ENCODE data around the gene CPS1.

Gene CPS1

GRCh38 chr2:210556329-210556980 is at the start of gene CPS1:
CPS1 (plus strand) TSS chr2:210556599; CDS start chr2:210556734, 135 bp downstream.
- no peak for DNase-seq

GRCh38 chr2:210515911-210516310 is 40.5 kb upstream of the CPS1 start:
- no peak for DNase-seq

GRCh38 chr2:210517264-210517663 is 39.1 kb upstream of the CPS1 start:
- no peak for DNase-seq

GRCh38 chr2:210519594-210519993 is 36.8 kb upstream of the CPS1 start:
- no peak for DNase-seq

DNA sequence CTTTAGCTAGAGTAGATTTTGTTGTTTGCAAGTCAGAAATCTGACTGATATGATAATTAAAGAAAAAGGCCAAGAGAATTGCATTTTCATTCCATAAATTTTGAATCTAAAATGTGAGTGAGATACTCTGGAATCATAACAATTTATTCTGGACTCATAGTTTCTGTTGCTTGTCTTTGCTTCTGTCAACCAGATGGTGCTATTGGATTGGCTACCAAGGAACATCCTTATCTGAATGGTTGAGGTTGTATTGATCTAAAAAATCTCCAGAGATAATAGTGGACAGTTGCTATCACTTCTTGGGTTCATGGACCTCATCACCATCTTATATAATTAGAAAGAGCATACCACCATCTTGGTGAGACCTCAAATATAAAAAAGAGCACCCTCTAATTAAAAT is 34.0 kb upstream of the CPS1 start:
- no peak for DNase-seq

- DNase-seq = no peak
Measured at GRCh38 chr2:210523650-210524289, 32.6 kb upstream of the CPS1 start.

DNA sequence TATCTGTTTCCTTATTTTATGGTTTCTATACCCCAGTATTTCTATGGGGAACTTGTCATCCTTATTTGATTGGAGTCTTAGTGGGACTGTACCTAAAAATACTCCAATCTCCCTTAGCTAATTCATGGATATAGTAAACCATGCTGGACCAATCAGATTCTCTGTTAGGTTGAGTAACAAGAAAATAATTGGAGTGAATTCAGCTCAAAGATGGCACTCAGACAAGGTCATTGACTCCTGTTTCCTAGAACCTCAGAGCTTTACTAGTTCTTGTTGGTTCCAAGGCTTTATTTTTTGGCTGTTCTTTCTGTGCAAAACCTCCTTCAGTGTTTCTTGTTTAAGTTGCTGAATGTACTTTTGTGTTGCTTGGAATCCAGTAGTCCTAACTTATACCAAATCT is 31.9 kb upstream of the CPS1 start:
- DNase-seq = no peak

DNA sequence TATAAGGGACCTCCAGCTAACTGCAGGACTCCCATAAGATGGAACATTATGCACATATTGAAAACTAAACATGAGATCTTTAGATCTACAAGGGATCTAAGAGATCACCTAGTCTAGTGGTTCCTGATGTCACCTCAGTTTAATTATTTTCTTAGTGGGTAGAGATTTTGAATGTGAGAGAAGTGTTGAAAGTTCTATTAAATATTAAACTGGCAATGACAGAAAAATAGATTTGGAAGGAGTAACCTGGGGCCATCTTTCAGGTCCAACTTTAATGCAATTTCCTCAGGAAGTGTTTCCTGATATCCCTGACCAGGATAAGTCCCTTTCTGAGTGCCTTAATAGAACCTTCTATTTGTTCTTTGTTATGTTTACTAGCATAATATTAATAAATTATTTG is 29.1 kb upstream of the CPS1 start:
- DNase-seq = no peak

DNA sequence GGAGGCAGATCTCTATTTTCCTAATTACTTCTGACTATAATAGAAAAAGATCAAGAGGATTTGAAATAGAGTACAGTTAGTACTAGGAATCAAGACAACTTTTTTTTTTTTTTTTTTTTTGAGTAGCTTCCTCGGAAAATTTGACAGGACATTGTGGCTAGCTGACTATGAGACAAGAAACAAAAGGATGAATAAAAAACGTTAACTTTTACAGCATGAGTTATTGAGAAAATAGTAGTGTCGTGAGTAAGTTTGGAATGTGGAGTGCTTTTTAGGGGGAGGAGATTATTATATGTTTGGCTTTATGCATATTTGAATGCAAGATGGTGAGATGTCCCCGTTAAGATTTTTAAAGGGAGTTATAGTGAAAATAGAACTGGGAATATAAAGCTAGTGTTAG is 27.7 kb upstream of the CPS1 start:
- no peak for DNase-seq

DNA sequence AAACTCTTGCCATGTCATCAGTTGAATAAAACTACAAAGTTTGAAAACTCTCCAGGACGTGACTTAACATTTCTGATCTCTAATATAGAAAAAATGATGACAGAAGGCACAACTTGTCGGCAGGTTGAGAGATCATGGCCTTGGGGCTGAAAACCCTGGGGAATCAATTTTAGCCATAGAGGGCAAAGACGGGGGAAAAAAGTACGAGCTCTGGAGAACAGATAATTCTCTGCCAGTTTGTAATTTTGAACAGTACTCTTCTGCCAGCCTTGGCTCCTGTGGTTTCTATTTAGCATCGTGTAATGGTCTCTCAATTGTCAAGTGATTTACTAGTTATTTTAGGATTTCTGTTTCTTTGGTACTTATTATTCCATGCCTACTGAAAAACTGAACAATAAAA is 25.3 kb upstream of the CPS1 start:
- DNase-seq = no peak

DNA sequence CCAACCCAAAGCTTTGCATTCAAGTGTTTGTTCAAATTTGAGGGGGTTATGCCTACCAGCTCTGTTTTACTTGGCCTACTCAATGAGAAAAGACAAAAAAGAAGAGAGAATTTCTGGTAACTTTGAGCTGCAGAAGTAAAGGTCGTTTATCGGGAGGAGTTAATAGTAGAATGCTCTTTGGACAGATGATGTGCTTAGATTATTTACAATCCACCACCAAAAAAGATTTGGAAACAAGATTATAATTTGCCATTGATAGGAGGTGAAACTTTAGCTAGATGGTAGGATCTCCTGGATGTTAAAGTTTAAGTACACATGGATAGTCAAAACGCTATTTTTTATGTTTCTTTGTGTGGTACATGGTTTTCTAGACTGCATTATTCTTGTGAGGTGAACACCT is 24.9 kb upstream of the CPS1 start:
- no peak for DNase-seq

GRCh38 chr2:210533389-210533788 is 23.0 kb upstream of the CPS1 start:
- DNase-seq = no peak

DNA sequence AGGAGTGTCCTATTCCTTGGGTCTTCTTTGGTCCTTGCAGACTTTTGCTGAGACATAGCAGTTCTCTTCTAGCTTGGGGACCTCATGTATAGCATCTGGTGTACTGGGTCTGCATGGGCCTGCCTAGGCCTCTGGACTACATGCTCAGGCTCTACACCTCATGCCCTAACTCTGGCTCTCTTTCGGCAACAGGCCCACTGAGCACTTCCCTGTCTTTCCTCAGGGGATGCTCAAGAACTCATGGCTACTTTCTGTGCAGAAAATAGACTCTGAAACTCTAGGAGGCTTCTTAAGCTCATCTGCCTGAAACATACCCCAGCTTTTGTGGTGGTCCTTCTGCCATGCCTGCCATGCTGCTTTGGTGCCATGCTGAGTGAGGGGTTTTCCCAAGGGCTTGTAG is 21.5 kb upstream of the CPS1 start:
- no peak for DNase-seq

- DNase-seq = no peak
Measured at GRCh38 chr2:210536973-210537650, 19.3 kb upstream of the CPS1 start.

GRCh38 chr2:210539035-210539434 is 17.4 kb upstream of the CPS1 start:
- no peak for DNase-seq

GRCh38 chr2:210539578-210540416 is 16.6 kb upstream of the CPS1 start:
- no peak for DNase-seq

- no peak for DNase-seq
Measured at GRCh38 chr2:210540471-210540870, 15.9 kb upstream of the CPS1 start.

DNA sequence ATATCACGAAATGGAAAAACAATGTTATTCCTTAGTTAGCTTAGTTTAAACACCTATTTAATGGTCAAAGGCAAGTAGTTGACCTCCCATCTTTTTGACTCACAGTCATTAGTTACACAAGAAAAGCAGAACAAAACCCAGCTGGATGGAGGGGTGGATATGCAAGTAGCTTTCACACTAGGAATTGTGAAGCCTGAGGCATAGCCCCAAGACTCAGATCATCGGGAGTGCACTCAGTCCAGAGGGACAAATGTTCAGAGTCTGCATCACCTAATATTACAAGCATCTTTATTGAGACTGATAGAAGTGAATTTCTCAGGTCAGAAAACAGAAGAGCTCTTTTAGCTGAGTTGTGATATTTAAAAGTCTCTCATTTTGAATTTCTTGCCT is 15.5 kb upstream of the CPS1 start:
- DNase-seq = no peak

DNA sequence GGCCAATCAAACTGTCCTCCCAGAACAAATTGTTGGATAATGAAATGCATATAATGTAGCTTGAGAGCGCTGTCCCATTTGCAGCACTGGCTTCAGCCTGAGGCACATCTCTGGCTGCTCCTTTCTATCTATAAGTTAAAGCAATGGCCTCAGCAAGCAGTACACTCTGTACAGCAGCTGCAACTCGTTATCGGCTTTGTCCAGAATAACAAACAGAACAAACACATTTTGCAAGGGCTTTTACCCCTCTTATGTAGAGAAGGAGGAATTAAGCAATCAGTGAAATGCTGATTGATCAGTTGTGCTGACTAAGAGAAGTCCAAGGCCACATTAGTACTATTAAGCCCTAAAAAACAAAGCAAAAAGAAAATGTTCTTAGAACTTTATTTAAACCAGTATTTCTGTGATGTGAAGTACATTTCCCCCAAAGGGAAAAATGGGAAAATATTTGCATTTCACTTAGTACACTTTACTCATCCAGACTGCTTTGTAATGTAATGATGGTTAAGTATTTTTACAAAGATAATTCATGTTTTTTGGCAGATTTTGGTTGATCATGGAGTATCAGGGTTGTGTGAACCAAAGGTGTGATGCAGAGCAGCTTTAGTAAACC is 15.0 kb upstream of the CPS1 start:
- DNase-seq = no peak

DNA sequence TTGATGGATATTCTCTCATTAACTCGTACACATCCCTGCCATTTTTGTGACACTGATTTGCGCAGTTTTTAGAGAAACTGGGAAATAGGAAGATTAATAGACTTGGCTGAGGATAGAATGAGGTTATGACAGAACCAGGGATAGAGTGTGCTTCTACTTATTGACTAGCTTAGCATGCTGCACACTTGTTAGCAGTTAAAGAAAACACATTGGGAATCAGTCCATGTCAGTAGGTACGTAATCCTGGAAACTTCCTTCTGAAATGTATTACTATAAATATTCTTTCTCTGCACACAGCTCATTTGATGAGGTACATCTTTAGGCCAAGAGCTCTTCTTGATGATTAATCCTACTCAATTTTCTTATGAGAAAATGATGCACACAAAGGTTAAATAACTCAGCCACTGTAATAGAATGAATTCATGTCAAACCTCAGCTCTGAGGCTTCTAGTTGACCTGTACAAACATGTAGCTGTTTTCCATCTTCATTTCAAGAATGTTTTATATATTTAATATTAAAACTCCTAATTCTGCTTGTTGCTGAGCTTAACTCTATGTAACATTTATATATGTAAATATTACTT is 12.3 kb upstream of the CPS1 start:
- DNase-seq = no peak

DNA sequence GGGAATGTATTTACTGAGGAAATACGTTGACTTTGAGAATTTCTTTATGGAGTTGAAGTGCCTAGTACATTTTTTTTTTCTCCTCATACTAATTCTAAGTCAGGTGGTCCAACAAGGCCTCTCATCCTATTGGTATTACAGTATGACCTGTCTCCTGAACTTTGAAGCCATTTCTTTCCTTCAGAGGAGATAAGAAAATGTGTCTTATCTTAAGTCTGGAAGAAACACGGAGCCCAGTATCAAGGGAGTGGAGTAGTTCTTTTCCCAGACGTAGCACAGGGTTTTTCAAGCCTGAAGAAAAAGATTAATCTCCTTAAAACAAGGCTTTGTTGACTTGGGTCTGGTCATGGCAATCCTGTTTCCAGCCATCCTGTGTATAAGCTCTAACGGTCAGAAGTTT is 11.6 kb upstream of the CPS1 start:
- no peak for DNase-seq

DNA sequence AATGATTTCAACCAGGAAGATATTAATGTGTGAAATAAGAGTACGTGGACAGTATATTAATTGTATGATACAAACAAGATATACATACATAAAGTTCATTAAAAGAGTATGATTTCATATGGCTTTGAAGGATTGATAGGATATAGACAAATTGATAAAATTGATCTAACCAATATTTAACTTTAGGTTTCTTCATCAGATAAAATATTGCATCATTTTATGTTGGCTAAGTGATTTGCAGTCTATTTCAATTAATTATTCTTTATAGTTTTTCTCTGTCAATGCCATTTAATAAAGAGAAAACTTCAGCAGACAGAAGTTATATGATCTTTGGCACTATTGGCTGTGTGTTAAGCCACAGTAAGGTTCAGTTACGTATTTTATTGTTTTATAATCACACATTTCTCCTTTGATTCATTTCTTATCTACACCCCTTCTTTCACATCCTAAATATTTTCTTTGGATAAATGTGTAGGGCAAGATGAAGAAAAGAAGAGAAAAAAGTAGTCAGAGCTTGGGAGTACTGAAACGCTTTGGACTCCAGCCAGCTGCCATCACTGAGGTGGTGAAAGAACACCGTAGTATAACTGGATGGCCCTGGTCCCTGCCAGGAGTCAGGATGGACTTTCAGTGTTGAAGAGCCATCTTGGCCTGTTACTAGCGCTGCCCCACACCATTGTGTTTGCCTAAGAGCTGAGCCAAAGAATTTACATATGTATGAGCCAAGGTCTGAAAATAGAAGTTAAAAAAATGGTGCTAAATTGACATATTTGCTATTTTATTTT is 9.8 kb upstream of the CPS1 start:
- no peak for DNase-seq
